HepG2 (cell line): ENCODE data around the gene AKR1C2. TPM values are rescaled to one million over a fixed set of nuclear protein-coding genes. Genes with fewer than 3 reads are reported as not detected.

Experiments
- AKAP8 ChIP-seq: sonication (generic); formaldehyde crosslinking; IDR thresholded peaks from 2 replicates; pipeline ENCODE4 v1.5.1; 2020; ENCODE audit warnings: mild to moderate bottlenecking, missing genetic modification reagents
- CHCHD3 ChIP-seq: sonication (generic); formaldehyde crosslinking; IDR thresholded peaks from 2 replicates; pipeline ENCODE4 v1.8.0; 2022; ENCODE audit warnings: mild to moderate bottlenecking, missing genetic modification reagents, moderate library complexity
- ELF1 ChIP-seq: sonication (generic); formaldehyde crosslinking; IDR thresholded peaks from 2 replicates; pipeline ENCODE4 v1.4.0; 2020; ENCODE audit warnings: missing genetic modification reagents
- EP300 ChIP-seq, 3 experiments: sonication (generic) in 1 of 3; formaldehyde crosslinking in 1 of 3; IDR thresholded peaks; 2 replicates each; pipeline versions ENCODE4 v1.5.1 to v1.6.1; 2011 to 2020; ENCODE audit warnings: low read depth in 2 of 3, low read length in 2 of 3, borderline replicate concordance in 1 of 3, improper control_type of control experiment in 1 of 3, mild to moderate bottlenecking in 1 of 3, missing genetic modification reagents in 1 of 3, moderate library complexity in 1 of 3
- HES4 ChIP-seq: sonication (generic); formaldehyde crosslinking; IDR thresholded peaks from 2 replicates; pipeline ENCODE4 v1.9.0; 2021; ENCODE audit warnings: mild to moderate bottlenecking, missing genetic modification reagents, borderline replicate concordance
- JDP2 ChIP-seq: sonication (generic); formaldehyde crosslinking; IDR thresholded peaks from 2 replicates; pipeline ENCODE4 v1.8.1; 2022; ENCODE audit warnings: missing genetic modification reagents, borderline replicate concordance
- PHF8 ChIP-seq: sonication (generic); formaldehyde crosslinking; IDR thresholded peaks from 2 replicates; pipeline ENCODE4 v1.5.0; 2020; ENCODE audit warnings: missing genetic modification reagents
- RBAK ChIP-seq: sonication (generic); formaldehyde crosslinking; IDR thresholded peaks from 2 replicates; pipeline ENCODE4 v1.5.1; 2020; ENCODE audit warnings: mild to moderate bottlenecking, missing genetic modification reagents
- REXO4 ChIP-seq: sonication (generic); formaldehyde crosslinking; IDR thresholded peaks from 2 replicates; pipeline ENCODE4 v1.8.0; 2022; ENCODE audit warnings: missing genetic modification reagents, mild to moderate bottlenecking, borderline replicate concordance
- SP1 ChIP-seq, 2 experiments: fragments of 450-650 bp in 1 of 2; sonication (generic) in 1 of 2; formaldehyde crosslinking in 1 of 2; IDR thresholded peaks; 2 replicates each; pipeline versions ENCODE4 v1.4.0 to v1.6.1; 2016 to 2020; ENCODE audit warnings: missing genetic modification reagents in 1 of 2
- SRF ChIP-seq: IDR thresholded peaks from 2 replicates; pipeline ENCODE4 v1.6.1; 2011; ENCODE audit warnings: mild to moderate bottlenecking, low read depth, low read length, moderate library complexity
- ZNF251 ChIP-seq: sonication (generic); formaldehyde crosslinking; IDR thresholded peaks from 2 replicates; pipeline ENCODE4 v1.9.0; 2021; ENCODE audit warnings: mild to moderate bottlenecking, missing genetic modification reagents
- ZNF350 ChIP-seq: sonication (generic); formaldehyde crosslinking; IDR thresholded peaks from 2 replicates; pipeline ENCODE4 v1.4.0; 2020; ENCODE audit warnings: mild to moderate bottlenecking, low read depth, missing genetic modification reagents, borderline replicate concordance
- ZNF773 ChIP-seq: sonication (generic); formaldehyde crosslinking; IDR thresholded peaks from 2 replicates; pipeline ENCODE4 v1.4.0; 2020; ENCODE audit warnings: missing genetic modification reagents, borderline replicate concordance
- polyA plus RNA-seq, 8 experiments: library from polyadenylated mRNA; depleted of rRNA in 3 of 8; stranded (reverse) in 7 of 8; unstranded in 1 of 8; fragments of >200 nt; fragmentation: Illumina TruSeq in 4 of 8; extraction: Trizol in 4 of 8; gene quantifications; 2 replicates each; pipeline versions ENCODE4 v1.2.1 to v1.2.3, GENCODE V29; 2011 to 2016; ENCODE audit warnings: low read depth in 4 of 8, missing spikeins in 1 of 8, mixed read lengths in 1 of 8; ENCODE audit not compliant: insufficient read depth in 1 of 8
- total RNA-seq, 5 experiments: library from RNA; depleted of rRNA; stranded (reverse); fragments of >200 nt; fragmentation: Illumina TruSeq; extraction: Trizol; gene quantifications; 2 replicates each; pipeline ENCODE4 v1.2.3, GENCODE V29; 2016; ENCODE audit warnings: low read depth in 1 of 5
- TF ChIP-seq, protein P1 (sequence below): sonication (generic); formaldehyde crosslinking; IDR thresholded peaks from 2 replicates; pipeline ENCODE4 v1.4.0; 2020; ENCODE audit warnings: missing genetic modification reagents, borderline replicate concordance
- TF ChIP-seq, protein P2 (sequence below): sonication (generic); formaldehyde crosslinking; IDR thresholded peaks from 2 replicates; pipeline ENCODE4 v1.4.0; 2020; ENCODE audit warnings: missing genetic modification reagents
- TF ChIP-seq, protein P3 (sequence below): sonication (generic); formaldehyde crosslinking; IDR thresholded peaks from 2 replicates; pipeline ENCODE4 v1.4.0; 2020; ENCODE audit warnings: mild to moderate bottlenecking, missing genetic modification reagents
- TF ChIP-seq, protein P4 (sequence below): sonication (generic); formaldehyde crosslinking; IDR thresholded peaks from 2 replicates; pipeline ENCODE4 v1.5.0; 2020; ENCODE audit warnings: mild to moderate bottlenecking, missing genetic modification reagents

AKR1C2 gene
- total and polyA plus RNA-seq, 2 of the 13 experiments (the other 11 are each of a cell fraction or from before 2014, with no cell fraction given), result 140 to 900 TPM

DNA sequence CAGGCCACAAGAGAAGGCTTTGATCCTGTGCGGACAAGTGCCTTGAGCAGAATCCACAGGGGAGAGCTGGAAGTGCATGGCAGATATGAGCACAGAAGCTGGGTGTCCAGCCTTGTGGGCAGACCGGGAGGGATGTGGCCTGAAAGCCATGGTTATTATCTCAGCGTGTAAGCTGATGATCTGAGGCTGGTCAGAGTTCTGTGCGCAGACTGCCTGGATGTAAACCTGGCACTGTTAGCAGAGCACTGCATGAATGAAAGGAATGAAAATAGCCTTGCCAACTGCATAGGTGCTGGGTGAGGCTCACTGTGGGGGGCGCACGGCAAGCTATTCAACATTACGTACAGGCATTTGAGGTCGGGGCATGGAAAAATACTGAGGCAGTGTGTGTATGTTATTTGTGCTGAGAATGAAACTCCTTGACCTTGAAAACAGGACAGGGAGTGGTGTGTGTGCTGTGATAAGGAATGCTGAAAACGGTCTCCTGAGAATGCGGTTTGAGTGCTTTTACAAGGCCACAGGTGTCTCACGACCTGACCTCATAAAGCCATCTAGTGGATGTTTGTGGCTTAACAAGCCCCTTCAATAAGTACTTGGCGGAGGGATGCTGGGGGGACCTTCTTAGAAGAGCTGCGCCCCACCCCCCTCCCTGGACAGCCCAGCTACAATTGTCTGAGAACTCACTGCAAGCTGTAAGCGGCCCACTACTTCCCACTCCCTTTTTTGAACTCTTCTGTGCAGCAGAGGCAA, 21.8 kb downstream of the AKR1C2 start (continued):
- TF ChIP-seq, protein P1, sequence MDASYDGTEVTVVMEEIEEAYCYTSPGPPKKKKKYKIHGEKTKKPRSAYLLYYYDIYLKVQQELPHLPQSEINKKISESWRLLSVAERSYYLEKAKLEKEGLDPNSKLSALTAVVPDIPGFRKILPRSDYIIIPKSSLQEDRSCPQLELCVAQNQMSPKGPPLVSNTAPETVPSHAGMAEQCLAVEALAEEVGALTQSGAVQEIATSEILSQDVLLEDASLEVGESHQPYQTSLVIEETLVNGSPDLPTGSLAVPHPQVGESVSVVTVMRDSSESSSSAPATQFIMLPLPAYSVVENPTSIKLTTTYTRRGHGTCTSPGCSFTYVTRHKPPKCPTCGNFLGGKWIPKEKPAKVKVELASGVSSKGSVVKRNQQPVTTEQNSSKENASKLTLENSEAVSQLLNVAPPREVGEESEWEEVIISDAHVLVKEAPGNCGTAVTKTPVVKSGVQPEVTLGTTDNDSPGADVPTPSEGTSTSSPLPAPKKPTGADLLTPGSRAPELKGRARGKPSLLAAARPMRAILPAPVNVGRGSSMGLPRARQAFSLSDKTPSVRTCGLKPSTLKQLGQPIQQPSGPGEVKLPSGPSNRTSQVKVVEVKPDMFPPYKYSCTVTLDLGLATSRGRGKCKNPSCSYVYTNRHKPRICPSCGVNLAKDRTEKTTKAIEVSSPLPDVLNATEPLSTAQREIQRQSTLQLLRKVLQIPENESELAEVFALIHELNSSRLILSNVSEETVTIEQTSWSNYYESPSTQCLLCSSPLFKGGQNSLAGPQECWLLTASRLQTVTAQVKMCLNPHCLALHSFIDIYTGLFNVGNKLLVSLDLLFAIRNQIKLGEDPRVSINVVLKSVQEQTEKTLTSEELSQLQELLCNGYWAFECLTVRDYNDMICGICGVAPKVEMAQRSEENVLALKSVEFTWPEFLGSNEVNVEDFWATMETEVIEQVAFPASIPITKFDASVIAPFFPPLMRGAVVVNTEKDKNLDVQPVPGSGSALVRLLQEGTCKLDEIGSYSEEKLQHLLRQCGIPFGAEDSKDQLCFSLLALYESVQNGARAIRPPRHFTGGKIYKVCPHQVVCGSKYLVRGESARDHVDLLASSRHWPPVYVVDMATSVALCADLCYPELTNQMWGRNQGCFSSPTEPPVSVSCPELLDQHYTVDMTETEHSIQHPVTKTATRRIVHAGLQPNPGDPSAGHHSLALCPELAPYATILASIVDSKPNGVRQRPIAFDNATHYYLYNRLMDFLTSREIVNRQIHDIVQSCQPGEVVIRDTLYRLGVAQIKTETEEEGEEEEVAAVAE (CRISPR knock-in tag), result peak; percentile 85; the same call in 1 of the 2 replicates
- TF ChIP-seq, protein P2, sequence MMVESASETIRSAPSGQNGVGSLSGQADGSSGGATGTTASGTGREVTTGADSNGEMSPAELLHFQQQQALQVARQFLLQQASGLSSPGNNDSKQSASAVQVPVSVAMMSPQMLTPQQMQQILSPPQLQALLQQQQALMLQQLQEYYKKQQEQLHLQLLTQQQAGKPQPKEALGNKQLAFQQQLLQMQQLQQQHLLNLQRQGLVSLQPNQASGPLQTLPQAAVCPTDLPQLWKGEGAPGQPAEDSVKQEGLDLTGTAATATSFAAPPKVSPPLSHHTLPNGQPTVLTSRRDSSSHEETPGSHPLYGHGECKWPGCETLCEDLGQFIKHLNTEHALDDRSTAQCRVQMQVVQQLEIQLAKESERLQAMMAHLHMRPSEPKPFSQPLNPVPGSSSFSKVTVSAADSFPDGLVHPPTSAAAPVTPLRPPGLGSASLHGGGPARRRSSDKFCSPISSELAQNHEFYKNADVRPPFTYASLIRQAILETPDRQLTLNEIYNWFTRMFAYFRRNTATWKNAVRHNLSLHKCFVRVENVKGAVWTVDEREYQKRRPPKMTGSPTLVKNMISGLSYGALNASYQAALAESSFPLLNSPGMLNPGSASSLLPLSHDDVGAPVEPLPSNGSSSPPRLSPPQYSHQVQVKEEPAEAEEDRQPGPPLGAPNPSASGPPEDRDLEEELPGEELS (CRISPR knock-in tag), result no peak
- peak; percentile 61; the same call in 1 of the 2 replicates for TF ChIP-seq ZNF350 (CRISPR knock-in tag)
- TF ChIP-seq ZNF773 (CRISPR knock-in tag), result no peak
- TF ChIP-seq REXO4 (CRISPR knock-in tag), result no peak
- peak; percentile 41 for TF ChIP-seq PHF8 (CRISPR knock-in tag)
- TF ChIP-seq JDP2 (CRISPR knock-in tag), result no peak
- no peak for TF ChIP-seq SP1 (IDR thresholded peaks at IDR 0.05)
- no peak for TF ChIP-seq SP1 (CRISPR knock-in tag; IDR thresholded peaks at IDR 0.05)
- TF ChIP-seq RBAK (CRISPR knock-in tag), result no peak
- TF ChIP-seq ELF1, result no peak; the same call in 1 of the 2 replicates
- TF ChIP-seq SRF, result no peak
- TF ChIP-seq ZNF251 (CRISPR knock-in tag), result no peak
- TF ChIP-seq, protein P3, sequence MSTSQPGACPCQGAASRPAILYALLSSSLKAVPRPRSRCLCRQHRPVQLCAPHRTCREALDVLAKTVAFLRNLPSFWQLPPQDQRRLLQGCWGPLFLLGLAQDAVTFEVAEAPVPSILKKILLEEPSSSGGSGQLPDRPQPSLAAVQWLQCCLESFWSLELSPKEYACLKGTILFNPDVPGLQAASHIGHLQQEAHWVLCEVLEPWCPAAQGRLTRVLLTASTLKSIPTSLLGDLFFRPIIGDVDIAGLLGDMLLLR (CRISPR knock-in tag), result no peak
- TF ChIP-seq, protein P4, sequence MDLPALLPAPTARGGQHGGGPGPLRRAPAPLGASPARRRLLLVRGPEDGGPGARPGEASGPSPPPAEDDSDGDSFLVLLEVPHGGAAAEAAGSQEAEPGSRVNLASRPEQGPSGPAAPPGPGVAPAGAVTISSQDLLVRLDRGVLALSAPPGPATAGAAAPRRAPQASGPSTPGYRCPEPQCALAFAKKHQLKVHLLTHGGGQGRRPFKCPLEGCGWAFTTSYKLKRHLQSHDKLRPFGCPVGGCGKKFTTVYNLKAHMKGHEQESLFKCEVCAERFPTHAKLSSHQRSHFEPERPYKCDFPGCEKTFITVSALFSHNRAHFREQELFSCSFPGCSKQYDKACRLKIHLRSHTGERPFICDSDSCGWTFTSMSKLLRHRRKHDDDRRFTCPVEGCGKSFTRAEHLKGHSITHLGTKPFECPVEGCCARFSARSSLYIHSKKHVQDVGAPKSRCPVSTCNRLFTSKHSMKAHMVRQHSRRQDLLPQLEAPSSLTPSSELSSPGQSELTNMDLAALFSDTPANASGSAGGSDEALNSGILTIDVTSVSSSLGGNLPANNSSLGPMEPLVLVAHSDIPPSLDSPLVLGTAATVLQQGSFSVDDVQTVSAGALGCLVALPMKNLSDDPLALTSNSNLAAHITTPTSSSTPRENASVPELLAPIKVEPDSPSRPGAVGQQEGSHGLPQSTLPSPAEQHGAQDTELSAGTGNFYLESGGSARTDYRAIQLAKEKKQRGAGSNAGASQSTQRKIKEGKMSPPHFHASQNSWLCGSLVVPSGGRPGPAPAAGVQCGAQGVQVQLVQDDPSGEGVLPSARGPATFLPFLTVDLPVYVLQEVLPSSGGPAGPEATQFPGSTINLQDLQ, result no peak
- no peak for TF ChIP-seq HES4
- TF ChIP-seq AKAP8 (CRISPR knock-in tag), result peak; percentile 87
- TF ChIP-seq EP300 (IDR thresholded peaks at IDR 0.05; ENCODE audit: low read depth in 2 of 2, low read length in 2 of 2), result peak in 1 of 2 experiments; percentile 23; a peak in 1 of 4 replicates
- no peak; the same call in 1 of the 2 replicates for TF ChIP-seq EP300 (CRISPR knock-in tag; IDR thresholded peaks at IDR 0.05; ENCODE audit: borderline replicate concordance)
- TF ChIP-seq CHCHD3 (CRISPR knock-in tag), result no peak
